LNCAP (cell line): Measurements from ENCODE around the gene EQTN.

Source experiments
- TF ChIP-seq, protein P1 (sequence below): fragments of 450-650 bp; IDR thresholded peaks from 2 replicates; pipeline ENCODE4 v1.5.1; 2017; ENCODE audit warnings: mild to moderate bottlenecking

The EQTN gene

GRCh38 chr9:27297050-27297449 is at the start of gene EQTN:
EQTN (minus strand) TSS chr9:27297150; CDS start chr9:27297055, 95 bp downstream.
- TF ChIP-seq, protein P1, sequence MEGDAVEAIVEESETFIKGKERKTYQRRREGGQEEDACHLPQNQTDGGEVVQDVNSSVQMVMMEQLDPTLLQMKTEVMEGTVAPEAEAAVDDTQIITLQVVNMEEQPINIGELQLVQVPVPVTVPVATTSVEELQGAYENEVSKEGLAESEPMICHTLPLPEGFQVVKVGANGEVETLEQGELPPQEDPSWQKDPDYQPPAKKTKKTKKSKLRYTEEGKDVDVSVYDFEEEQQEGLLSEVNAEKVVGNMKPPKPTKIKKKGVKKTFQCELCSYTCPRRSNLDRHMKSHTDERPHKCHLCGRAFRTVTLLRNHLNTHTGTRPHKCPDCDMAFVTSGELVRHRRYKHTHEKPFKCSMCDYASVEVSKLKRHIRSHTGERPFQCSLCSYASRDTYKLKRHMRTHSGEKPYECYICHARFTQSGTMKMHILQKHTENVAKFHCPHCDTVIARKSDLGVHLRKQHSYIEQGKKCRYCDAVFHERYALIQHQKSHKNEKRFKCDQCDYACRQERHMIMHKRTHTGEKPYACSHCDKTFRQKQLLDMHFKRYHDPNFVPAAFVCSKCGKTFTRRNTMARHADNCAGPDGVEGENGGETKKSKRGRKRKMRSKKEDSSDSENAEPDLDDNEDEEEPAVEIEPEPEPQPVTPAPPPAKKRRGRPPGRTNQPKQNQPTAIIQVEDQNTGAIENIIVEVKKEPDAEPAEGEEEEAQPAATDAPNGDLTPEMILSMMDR, result no peak

- TF ChIP-seq, protein P1, result no peak
Measured at GRCh38 chr9:27344776-27345175, 47.8 kb upstream of the EQTN start.

GRCh38 chr9:27341545-27342294 is 44.8 kb upstream of the EQTN start:
- TF ChIP-seq, protein P1, result no peak

DNA sequence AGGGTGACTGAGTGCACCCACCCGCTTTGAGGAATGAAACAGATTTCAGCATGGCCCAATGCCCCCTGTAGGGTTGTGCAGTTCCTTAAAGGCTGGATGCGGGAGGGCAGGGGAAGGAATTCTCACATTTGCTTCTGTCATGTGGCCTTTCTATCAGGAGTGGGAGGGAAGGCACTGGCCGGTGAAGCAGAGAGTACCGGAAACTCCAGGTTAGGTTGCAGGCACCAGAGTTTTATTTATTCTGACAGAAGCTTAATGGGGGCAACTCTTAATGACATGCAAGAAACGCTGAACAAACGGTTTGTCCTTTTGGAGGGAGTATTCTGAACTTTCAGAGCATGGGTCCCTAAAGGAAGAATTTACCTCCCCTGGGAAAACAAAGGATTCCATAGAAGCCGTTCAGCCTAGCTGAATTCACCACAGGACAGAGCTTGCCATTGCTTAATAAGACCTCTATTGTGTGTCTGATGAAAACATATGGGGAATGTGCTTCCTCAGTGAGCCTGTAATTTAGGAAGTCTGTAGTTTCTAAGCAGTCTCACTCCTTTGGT is 44.1 kb upstream of the EQTN start:
- TF ChIP-seq, protein P1, result no peak

- TF ChIP-seq, protein P1, result no peak
Measured at GRCh38 chr9:27340285-27340674, 43.3 kb upstream of the EQTN start.

DNA sequence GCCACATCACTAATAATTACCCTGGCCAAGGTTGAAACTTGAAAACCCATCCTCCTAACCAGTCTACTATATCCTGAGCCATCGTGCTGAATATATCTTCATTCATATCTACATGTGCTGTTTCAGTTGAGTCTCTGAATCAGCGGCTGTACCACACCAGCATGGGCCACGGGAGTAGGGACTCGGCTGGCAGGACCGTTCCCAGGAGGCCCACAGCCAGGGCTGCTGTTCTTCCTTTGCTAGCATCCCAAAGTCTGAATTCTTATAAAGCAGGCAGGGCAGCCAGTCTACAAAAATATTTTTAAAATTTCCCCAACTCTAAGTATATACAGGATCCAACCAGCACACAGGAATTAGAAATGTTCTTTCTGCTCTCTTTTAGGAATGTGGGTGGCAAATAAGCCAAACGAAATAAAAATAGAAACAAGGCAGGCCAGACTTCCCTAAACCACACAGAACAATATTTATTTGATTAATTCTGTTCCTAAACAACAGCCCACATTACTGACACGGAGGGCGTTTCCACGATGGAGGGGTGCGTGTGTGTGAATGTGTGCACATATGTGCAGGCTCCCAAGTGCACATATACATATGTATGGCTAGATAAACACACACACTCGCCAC is 42.8 kb upstream of the EQTN start:
- TF ChIP-seq, protein P1, result no peak

- TF ChIP-seq, protein P1, result no peak
Measured at GRCh38 chr9:27338527-27338903, 41.6 kb upstream of the EQTN start.
